ENCODE results near the gene TRMT2A.

GRCh38 chr22:20127869-20128618 lies 11.0 kb upstream of the TRMT2A start:
- TF ChIP-seq REST (IDR thresholded peaks at IDR 0.05; ENCODE audit: insufficient read depth in 1 of 2, low read depth in 2 of 2, low read length in 2 of 2) (no peak), POLR2AphosphoS5 (IDR thresholded peaks at IDR 0.05; ENCODE audit: low read depth, low read length) (no peak; the same call in 1 of the 2 replicates), TAF1 (IDR thresholded peaks at IDR 0.05; ENCODE audit: borderline replicate concordance, insufficient read depth, low read length) (no peak), SIN3A (IDR thresholded peaks at IDR 0.05; ENCODE audit: borderline replicate concordance, insufficient read depth, low read length) (no peak), FOXP2 (optimal IDR thresholded peaks at IDR 0.05; ENCODE audit: borderline replicate concordance, extremely low read depth, extremely low read length, insufficient read depth) (no peak)
